ENCODE measurements around the gene RIPK4. TPM values are rescaled to one million over a fixed set of nuclear protein-coding genes. Genes with fewer than 3 reads are reported as not detected.
"Not testable (repeated sequence)": the region's sequence is repeated elsewhere in the genome, so short reads cannot be mapped to it uniquely, and the experiment has no call there.

The RIPK4 gene
- total RNA-seq, 1 donor from 2014 or later, result 1.8 TPM

GRCh38 chr21:41714299-41714865, 52.5 kb downstream of the RIPK4 start:
- not testable (repeated sequence) for DNase-seq (ENCODE audit: low read depth in 2 of 2)

GRCh38 chr21:41713495-41714281, 53.2 kb downstream of the RIPK4 start:
- no peak for DNase-seq (ENCODE audit: low read depth in 2 of 2)

- no peak for DNase-seq (ENCODE audit: low read depth in 2 of 2)
These were observed 54.1 kb downstream of the RIPK4 start for GRCh38 chr21:41712730-41713129.

DNA sequence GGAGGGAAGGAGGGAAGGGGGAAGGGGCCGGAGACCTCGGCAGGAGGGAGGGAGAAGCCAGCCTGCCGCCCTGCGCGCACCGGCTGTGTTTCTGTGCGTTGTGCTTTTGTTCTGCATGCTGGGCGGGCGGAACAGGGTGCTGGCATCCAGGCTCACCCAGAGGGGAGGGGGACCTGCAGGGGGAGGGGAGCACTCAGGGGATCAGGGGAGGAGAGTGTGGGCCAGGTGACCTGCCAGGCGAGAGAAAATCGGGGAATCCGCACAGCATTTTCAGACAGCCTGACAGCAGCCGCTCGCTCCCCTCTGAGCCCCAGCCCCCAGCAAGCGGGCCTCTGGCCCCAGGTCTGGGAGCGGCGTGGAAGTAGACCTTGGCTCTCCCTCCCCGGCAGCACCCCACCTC, 54.7 kb downstream of the RIPK4 start:
- no peak for DNase-seq (ENCODE audit: low read depth in 2 of 2)

DNA sequence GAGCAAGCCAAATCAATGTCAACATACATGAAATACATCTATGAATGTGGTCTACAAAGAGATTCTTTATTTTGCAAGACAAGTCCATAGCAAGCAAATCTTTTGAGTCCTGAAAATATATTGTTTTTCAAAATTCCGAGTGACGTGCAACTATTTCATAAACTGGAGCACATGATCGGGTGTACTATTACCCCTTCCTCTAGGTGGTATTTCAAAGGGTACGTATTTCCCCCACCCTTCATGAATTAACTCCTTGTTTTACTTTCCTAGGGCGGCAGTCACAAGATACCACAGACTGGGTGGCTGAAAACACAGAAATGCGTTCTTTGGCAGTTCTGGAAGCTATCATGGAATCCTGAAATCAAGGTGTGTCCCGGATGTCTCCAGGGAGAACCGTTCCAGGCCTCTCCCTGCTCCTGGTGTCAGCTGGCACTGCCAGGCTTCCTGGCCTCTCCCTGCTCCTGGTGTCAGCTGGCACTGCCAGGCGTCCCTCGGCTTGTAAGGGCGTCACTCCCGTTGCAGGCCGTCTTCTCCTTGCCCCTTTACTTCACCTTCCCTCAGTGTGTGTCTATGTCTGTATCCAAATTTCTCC, 55.3 kb downstream of the RIPK4 start:
- no peak for DNase-seq (ENCODE audit: low read depth in 2 of 2)

DNA sequence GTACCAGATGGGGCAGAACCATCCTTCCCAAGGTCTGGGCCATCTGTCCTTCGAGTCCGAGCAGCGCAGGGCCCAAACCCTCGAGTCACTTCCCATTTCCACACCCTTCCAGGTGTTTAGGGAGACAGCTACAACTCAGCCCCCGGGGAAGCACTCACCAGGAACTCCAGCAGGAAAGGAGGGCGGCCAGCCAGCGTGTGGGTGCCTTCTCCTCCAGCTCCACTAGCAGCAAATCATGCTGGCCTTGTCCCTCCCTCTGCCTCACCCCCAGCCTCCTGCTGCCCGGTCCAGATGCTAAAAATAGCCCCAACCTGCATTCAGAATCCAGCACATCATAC, 56.1 kb downstream of the RIPK4 start:
- no peak for DNase-seq (ENCODE audit: low read depth in 2 of 2)

DNA sequence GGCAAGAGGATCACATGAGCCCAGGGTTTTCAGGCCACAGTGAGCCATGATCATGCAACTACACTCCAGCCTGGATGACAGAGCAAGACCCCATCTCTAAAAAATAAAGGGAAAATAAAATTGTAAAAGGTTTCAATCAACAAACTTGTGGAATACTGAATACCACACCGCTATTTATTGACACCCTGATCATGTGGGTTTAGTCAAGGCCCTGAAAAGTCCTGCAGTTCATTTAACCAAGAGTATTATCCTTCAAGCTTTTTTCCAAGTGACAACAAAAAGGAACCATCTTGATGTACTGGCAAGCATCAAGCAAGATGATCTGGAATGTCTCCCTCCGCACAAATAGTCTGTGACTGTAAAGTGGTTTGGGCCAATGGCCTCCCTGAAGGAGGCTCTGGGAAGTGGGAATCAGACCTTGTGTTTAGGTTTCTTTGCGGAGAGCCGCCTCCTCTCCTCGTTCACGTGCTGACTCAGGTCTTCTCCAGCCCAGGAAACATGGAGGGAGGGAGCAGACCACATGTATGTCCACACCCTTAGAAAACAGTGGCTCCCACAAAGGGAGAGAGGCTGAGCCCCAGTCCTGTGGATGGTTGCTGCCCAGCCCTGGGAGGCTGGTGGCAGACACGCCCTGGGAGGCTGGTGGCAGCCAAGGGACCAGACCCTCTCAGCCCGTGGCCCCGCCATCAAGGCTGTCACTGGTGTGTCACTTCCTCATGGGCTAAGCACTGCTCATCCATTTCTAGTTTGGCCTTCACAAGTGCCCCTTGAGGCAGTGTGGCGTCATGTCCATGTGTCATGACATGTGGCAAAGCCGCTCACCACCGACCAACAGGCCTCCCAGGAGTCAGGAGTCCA, 56.7 kb downstream of the RIPK4 start:
- DNase-seq (ENCODE audit: low read depth in 2 of 2), result no peak

- DNase-seq (ENCODE audit: low read depth in 2 of 2), result no peak
These were observed 57.7 kb downstream of the RIPK4 start for GRCh38 chr21:41709166-41709565.

GRCh38 chr21:41707960-41708330, 58.9 kb downstream of the RIPK4 start:
- no peak for DNase-seq (ENCODE audit: low read depth in 2 of 2)

- DNase-seq (ENCODE audit: low read depth in 2 of 2), result peak; percentile 9 to 42
These were observed 59.5 kb downstream of the RIPK4 start for GRCh38 chr21:41707231-41707959.

DNA sequence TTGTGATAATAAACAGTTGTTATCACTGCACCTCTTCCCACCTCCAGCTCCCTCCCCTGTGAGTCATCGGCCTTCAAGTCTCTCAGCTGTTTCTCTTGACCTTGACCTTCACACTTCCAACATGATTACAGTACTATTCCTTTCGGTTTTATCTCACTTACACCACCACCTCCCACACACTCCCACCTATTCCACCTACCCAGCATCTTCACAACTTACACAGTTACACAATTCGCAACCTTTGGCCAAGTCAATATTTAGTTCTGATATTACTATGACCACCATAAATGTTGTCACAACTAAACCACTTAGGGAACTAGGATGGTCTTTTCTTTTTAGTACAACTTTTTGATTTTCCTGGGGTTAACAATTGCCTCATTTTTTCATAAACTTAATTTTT, 60.2 kb downstream of the RIPK4 start:
- peak in 1 of 2 donors; percentile 61 for DNase-seq (ENCODE audit: low read depth in 2 of 2)

DNA sequence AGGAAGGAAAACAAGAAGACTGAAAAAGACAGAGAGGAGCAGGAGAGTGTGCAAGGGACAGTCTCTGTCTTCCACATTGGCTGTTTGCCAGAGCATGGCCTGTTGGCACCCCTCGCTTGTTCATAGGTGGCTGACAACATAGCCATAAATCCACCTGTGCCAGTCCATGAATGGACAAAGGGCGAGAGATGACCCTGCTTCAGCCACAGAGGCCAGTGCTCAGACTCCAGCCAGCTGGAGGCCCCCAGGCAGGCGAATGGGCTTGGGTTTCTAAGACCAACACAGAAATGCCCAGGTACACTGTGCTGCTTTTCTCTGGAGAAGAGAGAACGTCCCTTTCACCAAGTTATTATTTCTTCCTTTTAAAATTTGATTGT, 60.6 kb downstream of the RIPK4 start:
- no peak for DNase-seq (ENCODE audit: low read depth in 2 of 2)

- no peak for DNase-seq (ENCODE audit: low read depth in 2 of 2)
These were observed 61.1 kb downstream of the RIPK4 start for GRCh38 chr21:41705546-41706262.

DNA sequence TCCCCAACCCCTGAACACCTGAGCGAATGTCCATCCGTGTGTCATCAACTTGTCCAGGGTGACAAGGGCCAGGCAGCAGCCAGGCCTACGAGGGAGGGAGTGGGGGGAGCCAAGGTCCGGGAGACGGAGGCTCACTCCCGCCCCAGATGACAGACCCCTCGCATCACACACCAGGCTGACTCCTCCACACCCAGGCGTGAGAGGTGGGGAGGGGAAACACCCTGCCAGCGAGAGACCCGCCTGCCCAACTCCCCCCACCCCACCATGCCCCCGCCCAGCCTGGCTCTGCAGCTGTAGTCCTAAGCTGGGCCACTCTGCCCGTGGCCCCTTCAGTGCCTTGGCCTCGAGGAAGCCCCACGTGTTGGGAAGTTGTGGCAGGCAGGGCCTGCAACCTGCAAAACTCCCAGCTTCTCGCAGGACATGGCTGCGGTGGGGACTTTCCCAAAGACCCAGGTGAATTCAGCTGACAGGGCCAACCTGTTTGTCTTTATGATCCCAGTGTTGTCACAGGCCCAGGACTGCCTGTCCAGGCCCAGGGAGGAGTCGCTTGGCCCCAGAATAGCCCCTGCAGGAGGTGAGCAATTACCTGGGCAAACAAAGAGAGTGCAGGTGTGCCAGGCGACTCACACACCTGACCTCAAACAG, 62.9 kb downstream of the RIPK4 start:
- DNase-seq (ENCODE audit: low read depth in 2 of 2), result no peak

DNA sequence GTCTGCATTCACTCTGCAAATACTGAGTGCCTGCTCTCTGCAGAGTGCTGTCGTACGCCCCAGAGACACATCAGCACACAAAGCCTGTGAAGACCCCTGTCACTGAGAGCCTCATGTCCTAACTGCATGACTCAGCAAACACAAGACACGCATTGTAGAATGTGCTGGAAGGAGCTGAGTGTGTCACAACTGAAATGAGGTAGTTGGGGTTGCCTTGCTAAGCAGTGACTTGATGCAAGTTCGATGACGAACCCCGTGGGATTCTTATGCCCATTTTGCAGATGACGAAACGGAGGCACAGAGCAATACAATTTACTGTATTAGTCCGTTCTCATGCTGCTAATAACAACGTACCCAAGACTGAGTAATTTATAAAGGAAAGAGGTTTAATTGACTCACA, 65.1 kb downstream of the RIPK4 start:
- no peak for DNase-seq (ENCODE audit: low read depth in 2 of 2)

DNA sequence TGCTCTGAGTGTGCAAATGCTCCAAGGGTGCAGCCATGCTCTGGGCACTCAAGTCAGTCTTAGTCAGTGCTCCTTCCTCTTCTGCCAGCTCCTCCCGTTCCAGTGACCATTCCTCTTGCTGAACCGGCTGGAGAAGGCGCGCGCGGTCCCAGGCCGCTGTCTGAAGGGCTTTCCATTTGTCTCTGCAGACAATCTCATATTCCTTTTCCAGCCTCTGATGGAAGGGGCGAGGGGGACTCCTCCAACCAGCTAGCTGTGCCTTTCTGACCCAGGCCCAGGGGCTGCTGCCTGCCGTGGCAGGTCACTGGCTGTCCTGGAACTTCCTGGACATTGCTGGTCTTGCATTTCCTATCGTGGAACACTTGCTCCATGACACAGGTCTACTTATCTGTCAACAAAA, 67.5 kb downstream of the RIPK4 start:
- DNase-seq (ENCODE audit: low read depth in 2 of 2), result no peak

- DNase-seq (ENCODE audit: low read depth in 2 of 2), result no peak
These were observed 68.8 kb downstream of the RIPK4 start for GRCh38 chr21:41698071-41698470.

DNA sequence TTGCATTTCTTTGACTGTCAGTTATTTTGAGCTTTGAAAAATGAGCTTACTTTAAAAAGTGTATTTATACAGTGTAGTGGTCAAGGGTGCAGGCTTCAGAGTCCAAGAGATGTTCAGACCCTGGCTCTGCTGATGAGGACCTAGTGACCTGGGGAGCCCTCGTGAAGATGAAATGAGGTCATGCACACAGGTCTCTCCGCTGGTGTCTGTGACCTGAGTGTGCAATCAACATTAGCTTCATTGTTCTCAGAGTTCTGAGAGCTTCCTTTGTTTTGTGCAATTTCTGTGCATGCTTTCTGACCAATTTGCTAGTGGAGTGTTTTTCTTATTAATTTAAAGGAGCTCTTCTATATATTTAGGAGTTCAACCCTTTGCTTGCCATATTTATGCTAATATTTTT, 71.3 kb downstream of the RIPK4 start:
- DNase-seq (ENCODE audit: low read depth in 2 of 2), result no peak

DNA sequence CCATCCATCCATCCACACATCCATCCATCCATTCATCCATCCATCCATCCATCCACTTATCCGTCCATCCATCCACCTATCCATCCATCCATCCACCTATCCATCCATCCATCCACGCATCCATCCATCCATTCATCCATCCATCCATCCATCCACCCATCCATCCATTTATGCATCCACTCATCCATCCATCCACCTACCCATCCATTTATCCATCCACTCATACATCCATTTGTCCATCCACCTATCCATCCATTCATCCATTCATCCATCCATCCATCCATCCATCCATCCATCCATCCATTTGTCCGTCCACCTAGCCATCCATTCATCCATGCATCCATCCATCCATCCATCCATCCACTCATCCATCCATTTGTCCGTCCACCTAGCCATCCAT, 72.8 kb downstream of the RIPK4 start:
- not testable (repeated sequence) for DNase-seq (ENCODE audit: low read depth in 2 of 2)

- DNase-seq (ENCODE audit: low read depth in 2 of 2), result no peak
These were observed 74.7 kb downstream of the RIPK4 start for GRCh38 chr21:41692185-41692565.
